ENCODE data around the gene MEDAG. TPM values are rescaled to one million over a fixed set of nuclear protein-coding genes. Genes with fewer than 3 reads are reported as not detected.

The MEDAG gene
- total RNA-seq, 4 donors from 2014 or later, result 10.3 to 35.9 (median 14.2) TPM

DNA sequence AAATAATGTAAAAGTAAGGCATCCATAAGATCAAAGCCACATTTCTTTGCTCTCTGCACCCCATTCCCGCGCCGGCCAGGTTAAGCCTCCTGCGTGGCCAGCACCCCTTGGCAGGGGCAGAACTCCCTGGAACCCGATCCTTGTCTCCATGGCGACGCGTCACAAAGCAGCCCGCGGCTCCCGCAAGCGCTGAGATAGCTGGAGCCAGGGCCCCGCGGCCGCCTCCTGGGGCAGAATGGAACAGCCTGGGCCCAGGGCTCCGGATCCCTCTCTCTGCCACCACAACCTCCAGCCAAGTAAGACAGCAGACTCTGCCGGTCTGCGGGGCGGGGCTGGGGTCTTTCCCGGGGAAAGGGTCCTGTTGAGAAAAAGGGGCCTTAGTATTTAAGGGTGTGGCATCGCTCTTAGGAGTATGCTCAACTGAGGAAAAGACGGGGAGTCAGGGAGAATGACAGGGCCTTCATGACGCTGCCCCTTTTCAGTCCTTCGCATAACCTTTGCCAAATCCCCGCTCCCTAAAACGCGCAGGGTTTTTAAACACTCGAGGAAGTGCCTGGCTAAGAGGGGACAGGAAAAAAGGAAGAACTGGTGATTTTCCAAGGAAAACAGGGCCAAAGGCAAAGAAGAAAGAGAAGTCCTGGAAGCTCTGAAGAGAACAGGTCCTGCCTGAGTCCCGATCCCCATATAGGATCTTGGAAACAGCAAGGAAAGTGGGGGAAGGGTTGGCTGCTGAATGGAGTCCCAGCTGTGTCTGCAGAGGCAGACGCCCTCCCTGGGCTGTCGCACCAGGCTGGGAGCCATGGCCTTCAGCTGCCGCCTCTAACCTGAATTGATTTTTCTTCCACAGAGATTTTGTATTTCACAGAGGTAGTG lies 26.6 kb downstream of the MEDAG start, which contains the start of gene TEX26:
Gene TEX26 (plus strand): TSS at position 176 of the 873 bp plus-strand sequence. CDS start 60 bp downstream, at position 236.
- intact Hi-C loops (cut with DNase I; ENCODE audit: low total_unique reads), result no loop called here
- WGBS, 2 donors, result 32 to 43% methylated on average over 25 to 32 of the region's 32 CpGs
- H3K4me3 ChIP-seq (ENCODE audit: low read depth, poor library complexity, severe bottlenecking), result no peak within 1 kb of the TSS
- no peak for TF ChIP-seq POLR2A (IDR thresholded peaks at IDR 0.05)
- TF ChIP-seq, protein P1, sequence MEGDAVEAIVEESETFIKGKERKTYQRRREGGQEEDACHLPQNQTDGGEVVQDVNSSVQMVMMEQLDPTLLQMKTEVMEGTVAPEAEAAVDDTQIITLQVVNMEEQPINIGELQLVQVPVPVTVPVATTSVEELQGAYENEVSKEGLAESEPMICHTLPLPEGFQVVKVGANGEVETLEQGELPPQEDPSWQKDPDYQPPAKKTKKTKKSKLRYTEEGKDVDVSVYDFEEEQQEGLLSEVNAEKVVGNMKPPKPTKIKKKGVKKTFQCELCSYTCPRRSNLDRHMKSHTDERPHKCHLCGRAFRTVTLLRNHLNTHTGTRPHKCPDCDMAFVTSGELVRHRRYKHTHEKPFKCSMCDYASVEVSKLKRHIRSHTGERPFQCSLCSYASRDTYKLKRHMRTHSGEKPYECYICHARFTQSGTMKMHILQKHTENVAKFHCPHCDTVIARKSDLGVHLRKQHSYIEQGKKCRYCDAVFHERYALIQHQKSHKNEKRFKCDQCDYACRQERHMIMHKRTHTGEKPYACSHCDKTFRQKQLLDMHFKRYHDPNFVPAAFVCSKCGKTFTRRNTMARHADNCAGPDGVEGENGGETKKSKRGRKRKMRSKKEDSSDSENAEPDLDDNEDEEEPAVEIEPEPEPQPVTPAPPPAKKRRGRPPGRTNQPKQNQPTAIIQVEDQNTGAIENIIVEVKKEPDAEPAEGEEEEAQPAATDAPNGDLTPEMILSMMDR (IDR thresholded peaks at IDR 0.05), result no peak
- DNase-seq (ENCODE audit: low spot score in 2 of 2), result no peak

DNA sequence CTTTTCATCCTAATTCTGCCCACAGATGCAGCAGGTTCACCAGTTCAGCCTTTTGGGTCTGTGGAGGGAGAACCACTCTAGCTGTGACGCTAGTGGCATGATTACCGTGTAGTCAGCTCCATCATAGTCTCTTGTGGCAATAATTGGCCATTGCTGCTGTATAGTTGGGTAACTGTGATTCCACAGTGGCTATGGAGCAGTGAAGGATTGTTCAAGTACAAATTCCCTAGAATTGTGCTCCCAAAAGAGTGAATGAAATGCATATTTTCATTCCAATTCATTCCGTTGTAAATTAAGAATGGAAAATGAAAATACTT lies 27.2 kb downstream of the MEDAG start:
- 87 to 94% methylated on average over 3 of the region's 3 CpGs for WGBS, 2 donors
- TF ChIP-seq POLR2A (IDR thresholded peaks at IDR 0.05), result no peak
- TF ChIP-seq, protein P1 (IDR thresholded peaks at IDR 0.05), result no peak

DNA sequence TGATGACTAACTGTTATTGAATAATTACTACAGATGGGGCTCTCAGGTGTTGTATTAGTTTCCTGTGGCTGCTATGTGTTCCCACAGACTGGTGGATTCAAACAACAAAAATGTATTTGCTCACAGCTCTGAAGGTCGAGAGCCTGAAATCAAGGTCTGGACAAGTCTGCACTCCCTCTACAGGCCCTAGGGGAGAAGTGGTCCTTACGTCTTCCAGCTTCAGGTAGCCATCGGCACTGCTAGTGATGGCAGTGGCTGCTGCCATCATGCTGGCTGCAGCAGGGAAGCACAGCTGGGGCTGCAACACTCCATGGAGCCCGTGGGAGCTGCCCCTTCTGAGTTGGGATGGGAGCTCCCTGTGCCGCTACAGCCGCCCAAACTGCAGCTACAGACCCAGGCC lies 28.3 kb downstream of the MEDAG start:
- DNase-seq (ENCODE audit: low spot score in 2 of 2), result no peak
- H3K4me3 ChIP-seq (ENCODE audit: low read depth, poor library complexity, severe bottlenecking), result no peak overlapping the region
- WGBS, 2 donors, result 81 to 82% methylated on average over 4 to 6 of the region's 6 CpGs
- intact Hi-C loops (cut with DNase I; ENCODE audit: low total_unique reads), result no loop called here
- TF ChIP-seq, protein P1 (IDR thresholded peaks at IDR 0.05), result no peak
- no peak for TF ChIP-seq POLR2A (IDR thresholded peaks at IDR 0.05)

More for the DNA sequence above, 27.2 kb downstream of the MEDAG start:
- no peak overlapping the region for H3K4me3 ChIP-seq (ENCODE audit: low read depth, poor library complexity, severe bottlenecking)
- intact Hi-C loops (cut with DNase I; ENCODE audit: low total_unique reads), result no loop called here
- no peak for DNase-seq (ENCODE audit: low spot score in 2 of 2)

DNA sequence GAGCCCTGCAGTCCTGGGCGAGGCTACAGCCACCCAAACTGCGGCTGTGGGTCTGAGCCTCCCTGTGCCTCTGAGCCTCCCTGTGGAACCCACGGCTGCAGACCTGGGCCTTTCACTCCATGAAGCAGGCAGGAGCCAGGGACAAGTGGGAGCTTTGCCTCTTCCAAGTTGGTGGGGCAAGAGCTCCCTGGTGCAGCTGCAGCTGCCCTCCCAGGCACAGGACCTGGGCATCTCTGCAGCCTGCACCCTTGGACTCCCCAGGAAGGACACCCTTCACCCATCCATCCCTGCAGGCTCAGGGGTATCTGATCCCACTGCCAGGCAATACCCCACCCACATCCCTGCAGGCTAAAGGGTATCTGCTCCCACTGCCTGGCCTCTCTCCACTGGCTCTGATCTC lies 28.7 kb downstream of the MEDAG start:
- H3K4me3 ChIP-seq (ENCODE audit: low read depth, poor library complexity, severe bottlenecking), result no peak overlapping the region
- DNase-seq (ENCODE audit: low spot score in 2 of 2), result no peak
- TF ChIP-seq POLR2A (IDR thresholded peaks at IDR 0.05), result no peak
- TF ChIP-seq, protein P1 (IDR thresholded peaks at IDR 0.05), result no peak
- intact Hi-C loops (cut with DNase I; ENCODE audit: low total_unique reads), result no loop called here
- 75% methylated on average over 2 of the region's 3 CpGs; no CpG with 5 or more reads in 1 of the 2 donors for WGBS, 2 donors

DNA sequence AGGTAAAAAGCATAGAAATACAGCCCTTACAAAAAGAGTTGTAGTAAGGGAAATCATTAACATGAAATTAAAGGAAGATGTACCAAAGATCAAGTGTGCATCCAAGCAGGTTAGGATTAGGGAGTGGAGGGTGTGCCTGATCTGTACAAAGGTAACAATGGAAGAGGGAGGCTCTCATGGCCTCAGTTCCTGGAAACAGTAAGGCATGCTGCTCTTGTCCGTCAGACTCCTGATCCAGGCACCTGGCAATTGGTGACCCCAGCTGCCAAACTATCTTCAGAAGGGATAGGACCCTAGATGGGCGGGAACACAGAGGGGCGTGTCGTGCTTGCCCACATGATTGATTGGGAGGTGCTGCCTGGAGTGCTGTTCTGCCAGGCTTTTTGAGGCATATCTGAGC lies 30.9 kb downstream of the MEDAG start:
- TF ChIP-seq, protein P1 (IDR thresholded peaks at IDR 0.05), result no peak
- no peak for TF ChIP-seq POLR2A (IDR thresholded peaks at IDR 0.05)
- WGBS, 2 donors, result 73 to 74% methylated on average over 4 of the region's 4 CpGs

More for the DNA sequence above, 30.9 kb downstream of the MEDAG start:
- DNase-seq (ENCODE audit: low spot score in 2 of 2), result no peak
- intact Hi-C loops (cut with DNase I; ENCODE audit: low total_unique reads), result no loop called here
- H3K4me3 ChIP-seq (ENCODE audit: low read depth, poor library complexity, severe bottlenecking), result no peak overlapping the region

Measured in lower leg skin (tissue), 4 donors.